A673 (cell line): ENCODE measurements around the gene ADARB2. TPM values are rescaled to one million over a fixed set of nuclear protein-coding genes. Genes with fewer than 3 reads are reported as not detected.

Source experiments
- BruUV-seq: library from RNA; stranded (reverse); fragments of 400-500 nt; replicated peaks from 2 replicates; lab custom pipeline; 2021; lab: Mats Ljungman, UMichigan
- CTCF ChIA-PET: fragments of 300-600 bp; sonication (Branson Sonifier 250); formaldehyde crosslinking; loops from one replicate; lab custom pipeline; 2022; ENCODE audit warnings: antibody characterized with exemption; lab: Charles Lee
- POLR2A ChIA-PET: fragments of 300-600 bp; sonication (Branson Sonifier 250); formaldehyde crosslinking; loops from one replicate; lab custom pipeline; 2022; ENCODE audit warnings: antibody characterized with exemption; ENCODE audit not compliant: low non-redundant PET; lab: Charles Lee
- DNase-seq: peaks from one replicate; pipeline ENCODE4 v3.0.0-alpha.2; 2015; ENCODE audit warnings: low spot score
- H3K27ac ChIP-seq: fragments of 200-600 bp; sonication (generic); 2 replicates; pipeline ENCODE4 v1.5.1; 2016; ENCODE audit warnings: mixed run types, low read depth, mild to moderate bottlenecking, mixed read lengths, antibody characterized with exemption, low read length; ENCODE audit not compliant: poor library complexity, severe bottlenecking
- H3K27me3 ChIP-seq: fragments of 200-600 bp; sonication (generic); replicated peaks from 2 replicates; pipeline ENCODE4 v1.6.1; 2017; ENCODE audit warnings: mixed run types, low read depth, mild to moderate bottlenecking, mixed read lengths, antibody characterized with exemption, low read length; ENCODE audit not compliant: insufficient read depth, poor library complexity
- H3K36me3 ChIP-seq: fragments of 200-600 bp; sonication (generic); 2 replicates; pipeline ENCODE4 v1.6.1; 2016; ENCODE audit warnings: mixed run types, mild to moderate bottlenecking, mixed read lengths, antibody characterized with exemption, low read length; ENCODE audit not compliant: insufficient read depth, poor library complexity, severe bottlenecking
- H3K4me1 ChIP-seq: fragments of 200-600 bp; sonication (generic); 2 replicates; pipeline ENCODE4 v1.6.1; 2017; ENCODE audit warnings: mixed run types, mild to moderate bottlenecking, mixed read lengths, antibody characterized with exemption, low read length; ENCODE audit not compliant: insufficient read depth, poor library complexity, severe bottlenecking
- H3K4me3 ChIP-seq: fragments of 200-600 bp; sonication (generic); 2 replicates; pipeline ENCODE4 v1.5.1; 2016; ENCODE audit warnings: low read depth, mixed run types, mild to moderate bottlenecking, mixed read lengths, low read length; ENCODE audit not compliant: poor library complexity, severe bottlenecking
- H3K9me3 ChIP-seq: fragments of 200-600 bp; sonication (generic); 2 replicates; pipeline ENCODE4 v1.6.1; 2016; ENCODE audit warnings: mixed run types, low read depth, mild to moderate bottlenecking, mixed read lengths, antibody characterized with exemption, low read length; ENCODE audit not compliant: poor library complexity, severe bottlenecking
- CTCF ChIP-seq: fragments of 300-800, 200-600 bp; sonication (generic); conservative IDR thresholded peaks from 2 replicates; pipeline ENCODE4 v1.5.1; 2017; ENCODE audit warnings: low read depth, mild to moderate bottlenecking, antibody characterized with exemption, low read length, moderate library complexity, mixed read lengths
- EZH2 ChIP-seq: fragments of 200-600 bp; sonication (generic); IDR thresholded peaks from 2 replicates; pipeline ENCODE4 v1.6.1; 2017; ENCODE audit warnings: borderline replicate concordance, low read depth, mild to moderate bottlenecking, mixed read lengths, antibody characterized with exemption, low read length; ENCODE audit not compliant: poor library complexity, severe bottlenecking
- intact Hi-C: fragments of 100-400 bp; cut with micrococcal nuclease; formaldehyde crosslinking; loops from one replicate; pipeline ENCODE4 v1.10.0; 2022; ENCODE audit not compliant: unreplicated experiment
- total RNA-seq: library from RNA; stranded (reverse); gene quantifications from 2 replicates; pipeline ENCODE4 v1.2.3, GENCODE V29; 2021

The ADARB2 gene
- total RNA-seq, 1 experiment from 2014 or later, result not detected

GRCh38 chr10:1521741-1522140, 215.6 kb downstream of the ADARB2 start:
- TF ChIP-seq CTCF (no peak), EZH2 (peak; percentile 45)
- Histone ChIP-seq H3K36me3 (no peaks in the 10 kb centered on the region), H3K27ac (no peak overlapping the region), H3K4me1 (no peaks in the 10 kb centered on the region), H3K27me3 (peaks cover 83% of the 10 kb centered on the region), H3K9me3 (no peaks in the 10 kb centered on the region), H3K4me3 (no peak overlapping the region)
- DNase-seq, result no peak
- intact Hi-C loops, result no loop called here
- POLR2A ChIA-PET, result no interaction called here
- BruUV-seq, result no TSS peak
- CTCF ChIA-PET, result no interaction called here

GRCh38 chr10:1520909-1521565, 216.3 kb downstream of the ADARB2 start:
- intact Hi-C loops, result no loop called here
- Histone ChIP-seq H3K27me3 (peaks cover 86% of the 10 kb centered on the region), H3K36me3 (no peaks in the 10 kb centered on the region), H3K4me3 (no peak overlapping the region), H3K9me3 (no peaks in the 10 kb centered on the region), H3K27ac (no peak overlapping the region), H3K4me1 (no peaks in the 10 kb centered on the region)
- TF ChIP-seq CTCF, result no peak
- peak; percentile 55 for TF ChIP-seq EZH2
- BruUV-seq, result no TSS peak
- DNase-seq, result no peak
- POLR2A ChIA-PET, result no interaction called here
- CTCF ChIA-PET, result no interaction called here

GRCh38 chr10:1519391-1519790, 217.9 kb downstream of the ADARB2 start:
- Histone ChIP-seq H3K27me3 (peaks cover 92% of the 10 kb centered on the region), H3K36me3 (no peaks in the 10 kb centered on the region), H3K4me1 (no peaks in the 10 kb centered on the region), H3K27ac (no peak overlapping the region), H3K4me3 (no peak overlapping the region), H3K9me3 (no peaks in the 10 kb centered on the region)
- TF ChIP-seq EZH2, result no peak
- TF ChIP-seq CTCF, result no peak
- BruUV-seq, result no TSS peak
- CTCF ChIA-PET, result no interaction called here
- intact Hi-C loops, result no loop called here
- POLR2A ChIA-PET, result no interaction called here
- no peak for DNase-seq
